ENCODE measurements around the gene SLC6A20. TPM values are rescaled to one million over a fixed set of nuclear protein-coding genes. Genes with fewer than 3 reads are reported as not detected.

Gene SLC6A20
- total RNA-seq, 2 experiments from 2014 or later = not detected

DNA sequence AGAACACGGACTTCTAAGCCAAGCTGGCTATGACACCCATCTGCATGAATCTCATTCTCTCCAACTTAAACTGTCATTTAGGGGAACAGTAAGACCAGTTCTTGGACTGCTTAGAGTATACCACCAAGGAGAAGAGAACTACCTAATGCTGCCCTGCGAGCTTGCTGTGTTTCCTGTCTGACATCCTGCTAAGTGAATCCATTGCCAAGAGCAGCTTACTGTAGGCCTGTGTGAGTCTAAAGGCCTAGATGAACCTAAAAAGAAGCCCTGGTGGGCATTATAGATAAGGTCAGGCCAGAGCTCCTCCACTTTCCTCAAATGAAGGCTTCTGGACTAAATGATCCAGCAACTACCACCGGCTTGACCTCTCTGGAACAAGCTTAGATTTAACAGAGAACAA lies 30.6 kb upstream of the SLC6A20 start:
- TF ChIP-seq, protein P1, sequence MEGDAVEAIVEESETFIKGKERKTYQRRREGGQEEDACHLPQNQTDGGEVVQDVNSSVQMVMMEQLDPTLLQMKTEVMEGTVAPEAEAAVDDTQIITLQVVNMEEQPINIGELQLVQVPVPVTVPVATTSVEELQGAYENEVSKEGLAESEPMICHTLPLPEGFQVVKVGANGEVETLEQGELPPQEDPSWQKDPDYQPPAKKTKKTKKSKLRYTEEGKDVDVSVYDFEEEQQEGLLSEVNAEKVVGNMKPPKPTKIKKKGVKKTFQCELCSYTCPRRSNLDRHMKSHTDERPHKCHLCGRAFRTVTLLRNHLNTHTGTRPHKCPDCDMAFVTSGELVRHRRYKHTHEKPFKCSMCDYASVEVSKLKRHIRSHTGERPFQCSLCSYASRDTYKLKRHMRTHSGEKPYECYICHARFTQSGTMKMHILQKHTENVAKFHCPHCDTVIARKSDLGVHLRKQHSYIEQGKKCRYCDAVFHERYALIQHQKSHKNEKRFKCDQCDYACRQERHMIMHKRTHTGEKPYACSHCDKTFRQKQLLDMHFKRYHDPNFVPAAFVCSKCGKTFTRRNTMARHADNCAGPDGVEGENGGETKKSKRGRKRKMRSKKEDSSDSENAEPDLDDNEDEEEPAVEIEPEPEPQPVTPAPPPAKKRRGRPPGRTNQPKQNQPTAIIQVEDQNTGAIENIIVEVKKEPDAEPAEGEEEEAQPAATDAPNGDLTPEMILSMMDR (IDR thresholded peaks at IDR 0.05) = no peak
- Histone ChIP-seq H3K27me3 (ENCODE audit: control insufficient read depth in 1 of 2, insufficient read depth in 2 of 2, low read length in 2 of 2) (no peaks in the 10 kb centered on the region), H3K9me3 (ENCODE audit: control insufficient read depth in 1 of 2, insufficient read depth in 1 of 2, low read length in 2 of 2) (no peaks in the 10 kb centered on the region), H3K27ac (ENCODE audit: low read depth in 1 of 2, low read length in 2 of 2) (no peak overlapping the region), H3K4me1 (ENCODE audit: insufficient read depth, low read length) (no peaks in the 10 kb centered on the region), H3K4me3 (ENCODE audit: low read length) (no peak overlapping the region), H3K36me3 (ENCODE audit: insufficient read depth, low read length) (peaks cover 14% of the 10 kb centered on the region)
- H3K4me1 Mint-ChIP-seq (ENCODE audit: low read depth) = peaks cover 5% of the 10 kb centered on the region
- H3K36me3 Mint-ChIP-seq (ENCODE audit: low read depth) = peaks cover 70% of the 10 kb centered on the region
- ChIA-PET CTCF (no interaction called here), POLR2A (interaction anchor here (0.8 to 1.6 kb wide), 2 partner anchors 8 to 16 kb away, joined by 3 read pairs; partner anchors contain the start of gene LZTFL1)
- H3K9me3 Mint-ChIP-seq = no peaks in the 10 kb centered on the region
- no peaks in the 10 kb centered on the region for H3K27me3 Mint-ChIP-seq
- H3K4me3 Mint-ChIP-seq = no peak overlapping the region
- H3K27ac Mint-ChIP-seq = no peak overlapping the region
- ATAC-seq (ENCODE audit: poor library complexity) (no peak), DNase-seq (no peak)
- intact Hi-C loops (cut with DNase I, micrococcal nuclease) = no loop called here

DNA sequence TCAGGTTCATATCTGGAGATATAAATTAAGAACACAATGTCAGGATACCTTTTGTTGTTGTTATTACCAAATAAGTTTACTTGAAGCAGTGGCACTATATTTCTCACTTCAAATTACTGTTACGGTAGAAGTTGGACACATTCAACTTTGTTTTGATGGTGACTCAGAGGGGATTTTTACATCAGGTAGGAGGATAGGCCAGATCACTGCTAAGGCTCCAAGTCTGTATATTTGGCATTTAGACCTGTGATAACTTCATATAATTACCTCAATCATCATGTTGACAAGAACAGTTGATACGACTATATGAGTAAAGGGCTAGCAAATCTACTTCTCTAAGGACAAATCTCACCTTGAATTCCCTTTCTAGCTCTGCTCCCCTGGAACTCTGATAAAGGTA lies 30.0 kb upstream of the SLC6A20 start:
- intact Hi-C loops (cut with DNase I, micrococcal nuclease) = no loop called here
- TF ChIP-seq, protein P1 (IDR thresholded peaks at IDR 0.05) = no peak
- ChIA-PET CTCF (no interaction called here), POLR2A (interaction anchor here (0.8 to 1.6 kb wide), 2 partner anchors 9 to 16 kb away, joined by 3 read pairs; partner anchors contain the start of gene LZTFL1)
- Mint-ChIP-seq H3K4me1 (ENCODE audit: low read depth) (peaks cover 5% of the 10 kb centered on the region), H3K4me3 (no peak overlapping the region), H3K27ac (no peak overlapping the region), H3K9me3 (no peaks in the 10 kb centered on the region), H3K27me3 (no peaks in the 10 kb centered on the region), H3K36me3 (ENCODE audit: low read depth) (peaks cover 70% of the 10 kb centered on the region)
- no peak overlapping the region for H3K27ac ChIP-seq (ENCODE audit: low read depth in 1 of 2, low read length in 2 of 2)
- peaks cover 11% of the 10 kb centered on the region for H3K36me3 ChIP-seq (ENCODE audit: insufficient read depth, low read length)
- no peak overlapping the region for H3K4me3 ChIP-seq (ENCODE audit: low read length)
- H3K27me3 ChIP-seq (ENCODE audit: control insufficient read depth in 1 of 2, insufficient read depth in 2 of 2, low read length in 2 of 2) = no peaks in the 10 kb centered on the region
- H3K9me3 ChIP-seq (ENCODE audit: control insufficient read depth in 1 of 2, insufficient read depth in 1 of 2, low read length in 2 of 2) = no peaks in the 10 kb centered on the region
- ATAC-seq (ENCODE audit: poor library complexity) (no peak), DNase-seq (no peak)
- H3K4me1 ChIP-seq (ENCODE audit: insufficient read depth, low read length) = no peaks in the 10 kb centered on the region

DNA sequence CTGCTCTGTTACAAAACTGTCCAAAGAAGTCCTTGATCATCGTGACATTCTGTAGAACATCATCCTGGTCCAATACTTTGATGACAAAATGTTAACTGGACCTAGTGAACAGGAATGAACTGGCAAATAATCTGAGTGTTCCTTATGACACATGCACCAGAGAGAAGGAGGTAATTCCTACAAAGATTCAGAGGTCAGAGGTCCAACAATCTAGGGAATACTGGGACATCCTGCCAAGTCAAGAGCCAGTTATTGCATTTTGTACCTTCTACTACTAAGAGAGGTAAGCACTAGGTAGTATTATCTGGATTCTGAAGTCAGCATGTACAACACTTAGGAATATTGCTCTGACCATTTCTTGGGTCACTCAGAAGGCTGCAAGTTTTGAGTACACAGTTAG lies 24.8 kb upstream of the SLC6A20 start:
- ATAC-seq (ENCODE audit: poor library complexity) = no peak
- CTCF ChIA-PET = no interaction called here
- intact Hi-C loops (cut with DNase I, micrococcal nuclease) = no loop called here
- POLR2A ChIA-PET = no interaction called here
- TF ChIP-seq, protein P1 (IDR thresholded peaks at IDR 0.05) = no peak
- Histone ChIP-seq H3K4me3 (ENCODE audit: low read length) (no peak overlapping the region), H3K27ac (ENCODE audit: low read depth in 1 of 2, low read length in 2 of 2) (no peak overlapping the region), H3K9me3 (ENCODE audit: control insufficient read depth in 1 of 2, insufficient read depth in 1 of 2, low read length in 2 of 2) (peaks cover 0 to 3% of the 10 kb centered on the region in 2 experiments), H3K36me3 (ENCODE audit: insufficient read depth, low read length) (peaks cover 6% of the 10 kb centered on the region), H3K4me1 (ENCODE audit: insufficient read depth, low read length) (no peaks in the 10 kb centered on the region), H3K27me3 (ENCODE audit: control insufficient read depth in 1 of 2, insufficient read depth in 2 of 2, low read length in 2 of 2) (no peaks in the 10 kb centered on the region)
- Mint-ChIP-seq H3K36me3 (ENCODE audit: low read depth) (peaks cover 42% of the 10 kb centered on the region), H3K4me3 (no peak overlapping the region), H3K27ac (no peak overlapping the region), H3K9me3 (peaks cover 4% of the 10 kb centered on the region), H3K27me3 (no peaks in the 10 kb centered on the region), H3K4me1 (ENCODE audit: low read depth) (no peaks in the 10 kb centered on the region)
- no peak for DNase-seq

All from CD4-positive, alpha-beta T cell (primary cell).